Measurements from ENCODE around the gene CCDC171. TPM values are rescaled to one million over a fixed set of nuclear protein-coding genes. Genes with fewer than 3 reads are reported as not detected.

The CCDC171 gene
- total RNA-seq (2022; extraction: Qiagen RNA extraction), result 0.31 to 0.40 TPM (median 0.33 TPM) in 5 replicates

DNA sequence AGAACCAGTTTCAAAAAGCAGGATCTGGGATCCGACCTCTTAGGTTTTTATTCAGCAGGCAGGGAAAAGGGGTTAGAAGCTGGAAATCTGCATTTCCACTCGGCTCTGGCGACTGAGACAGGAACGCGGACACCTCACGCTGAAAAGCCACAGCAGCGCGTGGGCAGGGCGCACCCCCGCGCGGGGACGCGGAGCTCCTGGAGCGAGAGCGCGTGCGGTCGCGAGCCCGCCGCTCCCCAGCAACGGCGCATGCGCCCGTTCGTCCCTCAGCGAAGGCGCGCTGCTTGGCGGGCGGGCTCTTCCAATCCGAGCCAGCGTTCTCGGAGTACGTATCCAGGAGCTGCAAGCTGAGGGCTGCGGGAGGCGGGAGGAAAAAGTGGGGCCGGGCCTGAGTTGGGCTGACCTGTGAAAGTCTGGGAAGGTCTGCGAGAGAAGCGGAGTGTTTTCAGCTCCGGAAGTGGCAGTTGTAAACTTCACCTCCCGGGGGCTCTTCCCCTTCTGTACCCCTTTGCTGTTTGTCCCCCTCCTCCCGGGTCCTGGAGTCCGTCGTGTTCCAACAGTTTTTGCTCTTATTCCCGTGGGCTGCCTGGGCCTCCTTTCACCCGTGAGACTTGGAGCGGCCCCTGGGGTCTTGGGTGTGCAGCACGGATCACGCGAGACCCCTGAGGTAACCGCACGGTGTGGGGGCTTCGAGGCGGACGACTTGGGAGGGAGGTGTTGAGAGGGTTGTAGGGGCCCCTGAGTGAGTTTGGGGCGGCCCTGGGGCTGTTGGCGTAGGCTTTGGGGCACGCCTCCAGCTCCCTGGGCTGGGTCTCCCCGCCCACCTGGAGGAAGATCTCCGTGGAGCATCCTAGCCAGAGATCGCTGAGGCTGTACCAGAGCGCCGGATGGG, at the start of gene CCDC171:
CCDC171 (plus strand) TSS at position 408 of the 892 bp plus-strand sequence. CDS start 11,046 bp downstream, outside the sequence.

DNA sequence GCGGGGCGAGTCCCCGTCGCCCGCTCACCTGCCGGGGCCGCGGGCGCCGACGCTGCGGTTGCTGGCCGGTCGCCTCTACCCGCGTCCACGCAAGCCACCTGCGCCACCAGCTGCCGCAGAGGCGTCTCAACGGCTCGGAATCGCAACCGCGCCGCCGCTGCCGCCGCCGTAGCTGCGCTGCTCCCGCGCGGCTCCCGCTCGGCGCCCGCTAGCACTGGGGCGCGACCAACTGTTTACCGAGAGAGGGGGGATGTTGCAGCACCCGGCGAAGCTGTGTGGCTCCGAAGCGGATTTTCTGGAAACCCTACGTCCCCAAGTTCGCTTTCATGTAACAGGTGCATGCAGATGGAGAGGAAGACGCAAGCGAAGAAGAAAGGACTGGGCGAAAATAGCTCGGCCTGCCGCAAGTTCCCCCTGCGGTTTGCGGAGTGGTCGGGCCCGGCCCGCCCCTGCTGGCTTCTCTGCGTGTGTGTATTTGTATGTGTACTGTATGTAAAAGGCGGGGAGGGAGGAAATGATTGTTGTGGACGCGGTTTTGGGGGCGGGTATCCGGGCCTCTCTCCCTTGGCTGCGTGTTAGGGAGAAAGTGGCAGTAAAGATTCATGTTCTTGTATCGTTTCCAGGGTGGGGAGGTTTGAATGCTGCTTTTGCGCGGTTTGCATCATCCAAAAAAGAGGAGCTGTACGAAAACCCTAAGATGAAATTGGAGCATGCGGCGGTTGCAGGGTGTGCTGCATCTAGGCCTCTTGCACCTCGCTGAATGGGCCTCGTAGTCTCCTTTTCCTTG, 41.9 kb upstream of the CCDC171 start, which contains the start of gene PSIP1:
PSIP1 (minus strand) TSS at position 182 of the 787 bp plus-strand sequence. CDS start 782 bp downstream, outside the sequence.

Other genes with a start within 250 kb of the CCDC171 start
- 1.2 to 1.9 TPM (median 1.7 TPM) in 5 replicates for gene TTC39B, start 245.8 kb upstream of the CCDC171 start, total RNA-seq (2022; extraction: Qiagen RNA extraction)
- gene SNAPC3, start 130.2 kb upstream of the CCDC171 start, total RNA-seq (2022; extraction: Qiagen RNA extraction), result 14.6 to 18.9 TPM (median 18.6 TPM) in 5 replicates
- gene PSIP1, start 42.1 kb upstream of the CCDC171 start, total RNA-seq (2022; extraction: Qiagen RNA extraction), result 50.0 to 63.8 TPM (median 52.7 TPM) in 5 replicates